OCI-LY1 (cell line): ENCODE data around the gene PTX4.

ENCODE experiments used
- H2AFZ ChIP-seq: fragments of 200-600 bp; sonication (generic), shearing (Covaris generic); 2 replicates; pipeline ENCODE4 v1.6.0; 2014; ENCODE audit warnings: antibody characterized with exemption, mild to moderate bottlenecking, low read length
- H3F3A ChIP-seq: fragments of 200-600 bp; sonication (generic), shearing (Covaris generic); 2 replicates; pipeline ENCODE4 v1.6.0; 2014; ENCODE audit warnings: mild to moderate bottlenecking, antibody characterized with exemption, low read length, moderate library complexity; ENCODE audit not compliant: insufficient read depth
- H3K27ac ChIP-seq: fragments of 200-600 bp; sonication (generic); 2 replicates; pipeline ENCODE4 v1.5.1; 2014; ENCODE audit warnings: low read length, mixed run types, mild to moderate bottlenecking, low read depth; ENCODE audit not compliant: poor library complexity, severe bottlenecking
- H3K27me3 ChIP-seq: fragments of 200-600 bp; sonication (generic); 2 replicates; pipeline ENCODE4 v1.6.0; 2014; ENCODE audit warnings: antibody characterized with exemption, mild to moderate bottlenecking, low read length, moderate library complexity; ENCODE audit not compliant: insufficient read depth
- H3K36me3 ChIP-seq: fragments of 200-600 bp; sonication (generic); 2 replicates; pipeline ENCODE4 v1.6.1; 2014; ENCODE audit warnings: mild to moderate bottlenecking, antibody characterized with exemption, low read length, moderate library complexity, mixed read lengths; ENCODE audit not compliant: insufficient read depth
- H3K4me1 ChIP-seq: fragments of 200-600 bp; sonication (generic); 2 replicates; pipeline ENCODE4 v1.5.1; 2014; ENCODE audit warnings: mild to moderate bottlenecking, low read length, moderate library complexity; ENCODE audit not compliant: insufficient read depth, severe bottlenecking
- H3K4me2 ChIP-seq: fragments of 200-600 bp; sonication (generic), shearing (Covaris generic); 2 replicates; pipeline ENCODE4 v1.6.1; 2014; ENCODE audit warnings: low read length
- H3K4me3 ChIP-seq: fragments of 200-600 bp; sonication (generic); 2 replicates; pipeline ENCODE4 v1.5.1; 2014; ENCODE audit warnings: low read length, low read depth, mild to moderate bottlenecking, mixed read lengths; ENCODE audit not compliant: poor library complexity, severe bottlenecking
- H3K79me2 ChIP-seq: fragments of 200-600 bp; shearing (Covaris generic); 2 replicates; pipeline ENCODE4 v1.6.1; 2016; ENCODE audit warnings: mixed run types, low read length, mixed read lengths; ENCODE audit not compliant: insufficient read depth
- H3K9ac ChIP-seq: fragments of 200-600 bp; sonication (generic), shearing (Covaris generic); 2 replicates; pipeline ENCODE4 v1.6.1; 2014; ENCODE audit warnings: mild to moderate bottlenecking, low read length, mixed read lengths
- H3K9me2 ChIP-seq: fragments of 200-600 bp; sonication (generic), shearing (Covaris generic); 2 replicates; pipeline ENCODE4 v1.6.1; 2014; ENCODE audit warnings: low read depth, mild to moderate bottlenecking, low read length, mixed read lengths
- H3K9me3 ChIP-seq: fragments of 200-600 bp; shearing (Covaris generic); 2 replicates; pipeline ENCODE4 v1.6.1; 2014; ENCODE audit warnings: low read length, mixed read lengths
- H4K20me1 ChIP-seq: fragments of 200-600 bp; sonication (generic), shearing (Covaris generic); 2 replicates; pipeline ENCODE4 v1.6.0; 2016; ENCODE audit warnings: mild to moderate bottlenecking, low read length; ENCODE audit not compliant: insufficient read depth
- CTCF ChIP-seq: fragments of 200-600 bp; sonication (generic), shearing (Covaris generic); IDR thresholded peaks from 2 replicates; pipeline ENCODE4 v1.5.1; 2017; ENCODE audit warnings: mild to moderate bottlenecking, antibody characterized with exemption, low read length, moderate library complexity, mixed read lengths
- EZH2 ChIP-seq: fragments of 200-600 bp; sonication (generic), shearing (Covaris generic); IDR thresholded peaks from 2 replicates; pipeline ENCODE4 v1.8.0; 2017; ENCODE audit warnings: borderline replicate concordance, mixed run types, mild to moderate bottlenecking, antibody characterized with exemption, low read length, moderate library complexity, mixed read lengths

PTX4 gene

GRCh38 chr16:1466054-1466453 is 22.7 kb downstream of the PTX4 start:
- TF ChIP-seq EZH2, result no peak
- Histone ChIP-seq H3K9ac (no peak overlapping the region), H3K36me3 (0 out of 2 replicates have a peak, but pooled peaks cover 4% of the 10 kb centered on the region), H4K20me1 (no peaks in the 10 kb centered on the region), H3K79me2 (peaks cover 10% of the 10 kb centered on the region), H3K9me3 (no peaks in the 10 kb centered on the region), H3K4me1 (no peaks in the 10 kb centered on the region), H3K4me2 (no peak overlapping the region), H3K27ac (no peak overlapping the region), H3K9me2 (no peaks in the 10 kb centered on the region), H3F3A (no peaks in the 10 kb centered on the region), H2AFZ (no peak overlapping the region), H3K27me3 (no peaks in the 10 kb centered on the region), H3K4me3 (no peak overlapping the region)

DNA sequence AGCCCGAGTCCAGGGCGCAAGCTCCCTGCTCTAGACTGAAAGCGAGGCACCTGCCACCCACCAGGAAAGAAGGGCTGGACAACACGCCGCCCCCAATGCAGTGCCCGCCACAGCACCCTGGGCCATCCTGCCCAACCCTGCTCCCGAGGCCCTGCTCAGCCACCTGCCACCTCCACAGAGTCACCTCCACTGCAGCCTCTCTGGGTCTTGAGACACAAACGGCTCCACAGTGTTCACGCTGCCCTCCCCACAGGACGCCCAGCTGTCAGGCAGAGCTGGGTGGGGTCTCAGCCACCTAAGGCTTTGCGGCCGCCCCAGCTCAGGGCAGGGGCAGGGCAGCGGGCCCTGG is 23.2 kb downstream of the PTX4 start:
- Histone ChIP-seq H3K79me2 (peaks cover 10% of the 10 kb centered on the region), H4K20me1 (no peaks in the 10 kb centered on the region), H3K27me3 (no peaks in the 10 kb centered on the region), H3K27ac (no peak overlapping the region), H3K9me3 (no peaks in the 10 kb centered on the region), H3K4me3 (no peak overlapping the region), H3K9ac (no peak overlapping the region), H3K9me2 (no peaks in the 10 kb centered on the region), H2AFZ (no peak overlapping the region), H3K36me3 (peaks cover 8% of the 10 kb centered on the region), H3K4me2 (no peak overlapping the region), H3K4me1 (no peaks in the 10 kb centered on the region), H3F3A (no peaks in the 10 kb centered on the region)
- no peak for TF ChIP-seq EZH2
- no peak for TF ChIP-seq CTCF

DNA sequence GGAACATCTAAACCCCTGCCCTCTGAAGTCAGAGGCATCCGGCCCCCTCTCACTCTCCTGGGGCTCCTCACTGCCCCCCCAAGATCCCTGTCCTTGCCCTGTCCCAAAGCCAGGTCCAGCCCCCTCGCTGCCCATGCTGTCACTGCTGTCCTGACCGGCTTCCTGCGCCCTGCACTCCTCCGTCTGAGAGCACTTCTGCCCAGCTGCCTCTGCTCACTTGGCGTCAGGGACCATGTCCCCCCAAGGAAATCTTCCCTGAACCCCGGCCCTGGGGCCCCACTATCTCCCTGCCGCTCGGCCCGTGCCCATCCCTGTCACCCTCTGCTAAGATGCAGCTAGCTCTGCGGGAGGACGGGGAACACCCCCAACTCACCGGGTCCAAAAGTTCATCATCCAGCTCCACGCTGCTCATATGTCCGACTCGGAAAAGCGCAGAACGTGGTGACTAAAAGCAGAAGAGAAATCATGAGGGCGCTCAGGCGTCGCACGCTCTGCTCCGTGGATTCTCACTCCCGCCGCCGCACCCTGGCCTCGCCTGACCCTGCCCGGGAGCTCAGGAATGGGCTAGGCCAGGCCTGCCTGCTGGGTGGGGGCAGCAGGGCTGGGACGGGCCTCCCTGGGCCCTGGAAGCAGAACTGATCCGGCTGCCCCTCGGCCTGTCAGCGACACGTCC is 23.7 kb downstream of the PTX4 start:
- H3K4me2 ChIP-seq, result no peak overlapping the region
- H2AFZ ChIP-seq, result no peak overlapping the region
- H3K9ac ChIP-seq, result no peak overlapping the region
- H3K79me2 ChIP-seq, result peaks cover 10% of the 10 kb centered on the region
- H3K4me3 ChIP-seq, result no peak overlapping the region
- H4K20me1 ChIP-seq, result no peaks in the 10 kb centered on the region
- H3K9me3 ChIP-seq, result no peaks in the 10 kb centered on the region
- TF ChIP-seq CTCF (no peak), EZH2 (no peak)
- H3F3A ChIP-seq, result no peaks in the 10 kb centered on the region
- no peaks in the 10 kb centered on the region for H3K9me2 ChIP-seq
- H3K27me3 ChIP-seq, result no peaks in the 10 kb centered on the region
- H3K4me1 ChIP-seq, result no peaks in the 10 kb centered on the region
- H3K36me3 ChIP-seq, result peaks cover 13% of the 10 kb centered on the region
- H3K27ac ChIP-seq, result no peak overlapping the region
